IPS DF 4.7 (cell line): Measurements from ENCODE around the gene THEM4.

Source experiments
- DNase-seq: peaks from one replicate; pipeline ENCODE4 v3.0.0-alpha.2; 2013; ENCODE audit warnings: low spot score; ENCODE audit errors: extremely low read depth

Gene THEM4

DNA sequence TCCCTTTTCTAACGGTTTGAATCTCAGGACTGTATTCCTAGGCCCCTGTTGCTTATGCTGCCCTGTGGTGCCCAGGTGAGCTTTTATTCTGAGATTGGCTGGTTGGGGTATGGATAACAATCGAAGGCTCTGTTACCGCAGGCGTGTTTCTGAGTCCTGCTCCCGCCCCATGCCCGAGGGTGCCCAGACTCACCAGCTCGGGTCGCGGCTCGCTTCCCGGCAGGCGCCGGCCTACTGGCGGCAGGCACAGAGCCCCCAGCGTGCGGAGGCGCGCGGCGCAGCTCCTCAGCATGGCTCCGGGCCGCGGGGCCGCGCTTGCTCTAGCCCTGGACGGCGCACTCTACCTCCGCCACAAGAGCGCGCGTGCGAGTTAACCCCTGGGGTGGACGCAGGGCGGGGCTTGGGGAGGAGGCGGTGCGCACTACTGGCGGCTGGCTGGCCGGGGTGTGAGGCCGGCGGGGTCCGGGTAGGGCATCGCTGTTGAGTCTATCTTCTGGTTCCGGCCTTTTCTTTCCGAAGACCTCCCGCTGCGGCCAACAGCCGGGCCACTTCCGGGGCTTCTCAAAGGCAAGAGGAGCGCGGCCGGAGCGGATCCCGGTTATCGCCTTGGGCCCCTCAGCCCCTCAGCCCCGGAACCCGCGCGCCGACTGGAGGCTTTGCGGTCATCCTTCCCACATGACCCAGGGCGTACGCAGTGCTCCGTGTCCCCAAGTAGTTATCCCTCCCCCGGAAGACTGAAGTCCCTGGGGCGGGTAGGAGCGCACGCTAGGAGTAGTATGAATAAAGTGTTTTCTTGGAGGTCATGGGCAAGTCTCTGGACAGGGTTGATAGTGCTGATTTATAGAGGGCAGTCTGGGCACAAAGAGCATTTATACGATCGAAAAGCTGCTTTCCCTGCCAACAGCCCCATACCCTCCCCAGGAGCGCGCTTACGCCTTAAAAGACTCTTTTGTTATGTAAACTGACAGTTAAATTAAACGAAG, at the start of gene THEM4:
THEM4 (minus strand) TSS at position 345 of the 983 bp plus-strand sequence; CDS start at position 292, 53 bp downstream.
- DNase-seq, result no peak

DNA sequence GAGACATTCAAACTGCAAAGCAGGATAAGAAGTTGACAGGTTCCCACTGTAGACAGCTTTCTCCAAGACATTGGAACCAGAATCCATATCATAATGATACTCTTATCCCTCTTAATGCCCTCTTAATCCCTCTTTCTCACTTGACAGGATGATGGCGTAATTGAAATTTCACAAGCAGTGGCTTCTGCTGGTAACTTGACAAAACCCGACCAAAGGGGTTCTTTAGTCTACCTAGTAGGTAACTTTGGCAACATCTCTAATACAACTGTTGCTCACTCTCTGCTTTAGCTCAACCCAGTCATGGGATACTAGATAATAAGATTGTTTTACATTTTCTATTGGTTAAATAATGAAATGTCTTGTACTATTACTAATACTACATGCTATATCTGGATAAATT, 49.6 kb upstream of the THEM4 start:
- no peak for DNase-seq

DNA sequence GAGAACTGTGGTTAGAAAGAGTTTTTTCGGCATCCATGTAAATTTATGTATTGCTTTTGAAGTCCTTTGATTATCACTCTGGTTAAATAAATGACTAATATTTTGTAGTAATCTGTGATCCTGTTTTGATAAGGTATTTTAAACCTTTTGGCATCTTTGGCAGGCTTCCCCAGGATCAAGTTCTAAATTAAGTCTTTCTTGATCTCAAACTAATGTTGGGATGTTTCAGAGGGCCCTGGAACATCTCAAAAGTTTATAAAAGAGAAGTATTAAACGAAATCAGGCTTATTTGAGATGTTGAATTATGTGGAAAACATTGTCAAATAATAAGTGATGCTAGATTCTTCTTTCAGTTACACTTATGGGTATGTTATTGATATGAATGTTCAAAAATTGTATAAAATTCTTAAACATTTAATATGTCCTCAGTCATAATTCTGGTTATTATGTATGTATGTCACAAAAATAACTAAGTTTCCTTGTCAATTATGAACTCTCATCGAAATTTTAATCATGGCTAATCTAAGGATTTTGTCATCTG, 47.7 kb upstream of the THEM4 start:
- DNase-seq, result no peak

DNA sequence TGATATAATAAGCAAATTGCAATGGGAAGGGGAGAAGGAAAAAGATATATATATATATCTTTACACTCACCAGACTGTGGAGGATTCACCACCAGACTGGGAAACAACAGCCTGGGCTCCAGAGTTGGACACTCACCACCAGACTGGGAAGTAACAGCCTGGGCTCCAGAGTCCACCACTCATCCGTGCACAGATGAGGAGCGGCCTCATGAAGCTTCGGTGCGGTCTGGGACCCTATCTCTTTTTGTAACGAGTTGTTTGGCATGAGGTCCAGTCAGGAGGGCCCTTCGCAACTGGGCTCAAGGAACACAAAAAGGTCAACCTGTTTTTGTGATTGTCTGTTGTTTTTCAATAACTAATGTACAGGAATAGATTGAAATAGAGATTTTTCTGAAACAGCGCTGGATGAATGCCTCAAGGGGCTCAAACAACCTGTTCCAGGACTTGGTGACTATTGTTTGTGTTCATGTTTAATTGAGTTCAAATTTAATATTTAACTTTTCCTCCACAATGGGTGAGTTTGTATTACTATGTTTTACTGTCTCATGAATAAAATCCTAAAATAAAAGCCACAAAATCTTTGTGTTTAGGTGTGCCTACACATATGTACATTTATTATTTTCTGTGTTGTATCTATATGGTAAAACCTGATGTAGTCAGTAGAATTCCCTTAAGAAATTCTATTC, 44.2 kb upstream of the THEM4 start:
- no peak for DNase-seq

DNA sequence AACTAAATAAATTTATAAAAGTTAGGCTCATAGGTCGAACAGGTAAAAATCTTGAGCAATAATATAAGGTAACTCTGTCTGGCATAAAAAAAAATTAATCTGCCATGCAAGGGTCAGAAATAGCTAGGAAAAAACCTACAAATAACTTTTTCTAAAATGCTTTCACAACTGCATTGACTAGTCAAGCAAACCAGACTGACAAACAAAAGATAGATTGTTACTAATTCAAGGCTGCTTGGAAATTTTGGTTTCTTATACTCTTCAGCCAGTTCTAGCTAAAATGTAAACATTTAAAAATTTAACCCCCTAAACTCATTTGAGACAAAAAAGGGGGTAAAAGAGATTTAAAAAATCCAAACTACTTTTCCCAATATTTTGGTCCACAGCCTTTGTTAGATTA, 43.5 kb upstream of the THEM4 start:
- DNase-seq, result no peak

DNA sequence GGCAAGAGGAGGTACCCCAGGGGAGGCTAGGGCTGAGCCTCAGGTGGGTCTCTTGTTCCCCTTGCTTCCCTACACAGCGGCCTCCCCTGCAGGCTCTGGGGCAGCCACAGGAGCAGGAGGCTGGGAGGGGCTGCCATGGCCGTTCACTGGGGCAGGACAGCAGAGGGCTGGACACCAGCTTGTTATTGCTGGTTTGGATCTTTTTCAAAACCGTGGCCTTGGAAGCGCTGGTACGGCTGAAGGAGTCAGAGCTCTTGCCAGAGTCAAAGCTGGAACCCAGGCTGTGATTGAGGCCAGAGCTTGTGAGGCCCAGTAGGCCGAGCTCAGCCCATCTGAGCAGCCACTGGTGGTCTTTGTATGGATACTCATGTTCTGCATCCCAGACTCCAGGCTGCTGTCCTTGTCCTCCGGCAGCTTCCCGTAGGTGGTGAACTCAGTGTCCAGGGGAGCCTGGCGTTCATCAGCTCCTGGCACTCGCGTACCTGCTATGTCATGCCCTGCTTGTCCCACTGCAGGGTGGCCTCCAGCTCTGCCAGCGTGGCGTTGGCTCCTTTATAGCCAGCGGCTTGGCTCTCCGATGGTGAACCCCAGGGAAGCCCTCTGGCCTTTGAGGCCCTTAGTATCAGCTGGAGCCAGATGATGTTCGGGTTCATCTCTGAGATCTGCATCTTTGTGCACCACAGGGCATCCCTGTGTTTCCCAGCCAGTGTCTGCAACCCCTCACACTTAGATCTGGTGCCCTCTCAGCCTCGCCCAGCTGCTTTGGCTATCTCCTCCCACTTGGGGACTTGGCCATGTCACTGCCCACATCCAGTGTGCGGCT, 40.3 kb upstream of the THEM4 start:
- DNase-seq, result no peak

DNA sequence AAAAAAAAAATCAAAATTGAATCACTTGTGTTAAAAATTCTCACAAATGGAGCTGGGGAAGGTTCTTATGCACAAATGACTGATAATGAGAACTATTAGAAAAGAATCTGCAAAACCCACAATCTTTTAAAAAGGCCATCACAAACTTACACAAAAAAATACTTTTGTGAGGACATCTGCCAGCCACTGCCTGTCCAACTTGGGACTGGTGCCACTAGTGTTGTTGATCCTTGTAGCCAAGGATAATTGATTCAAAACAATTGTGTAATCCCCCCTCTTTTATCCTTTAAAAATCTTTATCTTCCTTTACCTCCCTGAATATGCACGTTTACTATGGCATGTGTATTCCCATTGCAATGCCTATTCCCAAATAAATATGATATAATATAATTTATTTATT, 39.2 kb upstream of the THEM4 start:
- DNase-seq, result no peak

DNA sequence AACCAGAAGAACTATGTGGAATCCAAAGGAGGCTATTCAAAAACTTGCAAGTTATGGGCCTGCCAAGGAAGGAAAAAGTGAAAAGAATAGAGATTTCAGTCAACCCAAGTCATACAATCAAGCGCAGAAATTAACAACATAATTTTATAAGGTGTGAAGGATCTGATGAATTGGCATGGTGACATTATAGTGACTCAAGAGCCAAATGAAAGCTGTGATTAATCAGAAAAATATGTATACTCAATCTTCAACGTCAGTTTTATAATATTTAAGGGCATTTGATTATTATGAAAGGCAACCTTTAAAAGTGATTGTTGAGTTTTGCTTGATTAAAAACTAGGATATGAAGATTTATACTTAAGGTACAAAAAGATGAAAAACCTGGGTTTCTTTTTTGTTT, 37.8 kb upstream of the THEM4 start:
- DNase-seq, result no peak

DNA sequence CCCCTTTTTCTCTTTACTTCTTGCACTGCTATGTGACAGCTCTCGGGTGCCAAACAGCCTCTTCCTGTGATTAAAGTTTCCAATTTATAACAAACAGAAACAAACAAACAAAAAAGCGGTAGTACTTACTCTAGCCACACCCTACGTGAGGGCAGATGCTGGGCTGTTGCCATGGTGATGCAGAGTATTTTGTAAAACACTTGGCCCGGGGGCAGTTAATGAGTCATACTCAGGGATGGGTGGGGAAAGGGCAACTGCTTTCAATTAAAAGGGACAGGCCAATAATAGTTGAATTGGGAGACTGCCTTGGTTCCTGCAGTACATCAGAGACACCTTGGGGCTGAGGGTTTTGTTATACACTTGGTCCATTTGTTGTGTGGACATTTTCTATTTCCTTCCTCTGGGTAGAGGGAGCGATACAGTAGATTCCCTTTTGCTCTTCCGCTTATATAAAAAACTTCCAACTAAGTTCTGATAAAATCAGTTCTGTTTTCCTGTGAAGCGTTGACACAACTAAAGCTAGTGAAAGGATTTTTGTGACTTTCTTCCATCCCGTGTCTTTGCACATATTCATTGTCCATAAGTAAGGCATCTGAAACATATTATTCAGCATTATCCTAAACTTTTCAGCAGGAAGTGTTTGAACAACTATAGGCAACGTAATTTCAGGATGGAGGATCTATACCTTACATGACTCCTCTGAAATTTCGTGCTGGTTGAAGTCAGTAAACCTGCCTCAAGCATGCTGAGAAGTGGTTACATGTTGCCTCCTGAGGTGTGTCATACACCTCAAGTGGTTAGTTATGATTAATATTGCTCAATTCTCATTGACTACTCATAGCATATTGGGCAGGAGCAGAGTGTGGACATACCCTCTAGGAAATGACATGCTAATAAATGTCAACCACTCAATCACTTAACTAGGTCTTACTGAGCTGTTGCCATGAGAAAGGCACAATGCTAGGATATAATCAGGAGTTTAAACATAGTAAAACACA, 36.7 kb upstream of the THEM4 start:
- DNase-seq, result peak; percentile 78

DNA sequence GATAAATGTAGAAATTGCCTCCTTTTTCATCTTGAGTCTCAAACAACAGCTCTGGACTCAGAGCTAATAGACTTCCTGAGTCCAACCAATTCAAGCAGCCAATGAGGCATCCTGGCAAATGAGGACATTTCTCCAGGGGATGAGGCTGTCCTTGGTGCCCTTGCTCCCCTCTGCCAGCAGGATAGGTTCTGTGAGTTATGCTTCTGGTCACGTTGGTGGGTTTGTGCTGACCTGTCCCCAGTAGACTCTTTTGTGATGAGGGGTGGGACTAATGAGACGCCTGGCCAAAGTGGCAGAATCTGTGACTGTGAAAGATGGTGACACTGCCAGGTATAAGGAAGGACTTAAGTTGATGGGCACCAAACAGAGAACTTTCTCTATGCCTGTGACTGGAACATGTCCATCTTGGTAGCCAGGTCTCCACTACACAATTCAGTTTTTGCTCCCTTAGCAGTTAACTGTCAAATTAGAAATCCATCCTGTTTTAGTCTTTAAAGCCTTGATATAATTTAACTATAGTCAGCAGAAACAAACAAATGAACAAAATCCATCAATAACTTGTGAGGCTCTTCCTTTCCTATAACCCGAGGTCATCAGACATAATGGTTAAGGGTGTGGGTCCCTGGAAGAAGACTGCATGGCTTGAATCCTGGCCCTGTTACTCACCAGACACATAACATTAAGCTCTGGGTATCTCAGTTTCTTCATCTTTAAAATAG, 35.7 kb upstream of the THEM4 start:
- no peak for DNase-seq

DNA sequence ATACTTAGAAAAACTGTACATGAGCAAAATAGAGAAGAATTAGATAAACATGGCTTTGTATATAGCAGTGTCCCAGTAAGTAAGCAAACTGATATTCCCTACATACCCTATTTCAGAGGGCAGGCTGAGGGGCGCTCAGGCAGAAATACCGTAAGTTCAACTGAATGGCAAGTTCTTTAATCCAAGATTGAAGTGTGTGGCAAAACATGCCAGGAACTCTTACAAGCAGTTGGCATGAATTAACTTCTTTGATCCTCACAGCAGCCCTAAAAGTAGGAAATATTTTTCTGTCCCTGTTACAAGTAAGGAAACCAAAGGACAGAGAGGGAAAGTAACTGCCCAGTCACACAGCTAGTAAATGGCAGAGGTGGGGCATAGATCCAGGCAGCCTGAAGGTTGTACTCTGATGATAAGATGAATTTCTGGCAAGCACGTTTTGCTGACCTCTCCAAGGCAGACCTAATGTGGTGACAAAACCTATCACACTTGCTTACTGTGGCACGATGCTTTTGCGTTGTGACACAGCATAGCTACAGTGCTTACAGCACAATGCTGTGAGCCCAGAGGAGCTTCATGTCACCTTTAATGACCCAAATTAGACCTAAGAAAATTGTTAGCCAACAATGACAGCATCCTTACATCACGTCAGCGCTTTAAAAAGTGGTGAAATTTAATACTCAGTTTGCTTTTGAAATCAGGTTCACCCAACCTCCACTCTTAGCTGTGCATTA, 35.0 kb upstream of the THEM4 start:
- no peak for DNase-seq

DNA sequence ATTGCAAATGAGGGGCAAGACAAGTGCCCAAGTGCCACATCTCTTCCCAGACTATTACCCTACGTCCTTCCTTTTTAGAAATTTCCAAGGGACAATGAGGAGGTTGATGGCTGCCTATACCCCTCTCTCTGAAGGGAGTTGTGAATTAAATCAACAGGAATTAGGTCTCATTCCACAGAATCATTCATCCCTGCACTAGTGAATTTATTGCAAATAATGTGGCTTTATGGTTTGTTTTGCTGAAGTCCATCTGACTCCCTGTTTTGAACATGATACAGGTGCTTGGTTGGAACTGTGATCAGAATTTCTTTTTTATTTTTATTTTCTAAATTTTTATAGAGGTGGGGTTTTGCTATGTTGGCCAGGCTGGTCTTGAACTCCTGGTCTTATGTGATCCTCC, 34.3 kb upstream of the THEM4 start:
- DNase-seq, result no peak

DNA sequence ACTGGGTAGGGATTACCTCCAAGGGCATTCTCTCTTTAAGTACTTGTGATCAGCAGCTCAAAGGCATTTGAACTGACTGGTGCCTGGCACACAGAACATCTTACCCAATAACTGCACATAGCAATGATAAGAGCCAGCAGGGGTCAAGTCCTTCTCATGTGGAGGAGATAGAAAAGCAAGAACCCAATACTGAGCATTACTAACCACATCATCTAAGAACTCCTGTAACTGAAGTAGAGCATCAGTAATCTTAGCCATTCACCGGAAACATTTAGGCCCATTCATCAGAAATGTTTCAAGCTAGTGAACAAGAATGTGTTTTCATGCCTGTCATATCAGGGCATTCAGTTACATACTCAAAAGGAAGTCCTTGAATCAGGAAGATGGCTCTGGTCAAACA, 33.6 kb upstream of the THEM4 start:
- no peak for DNase-seq

DNA sequence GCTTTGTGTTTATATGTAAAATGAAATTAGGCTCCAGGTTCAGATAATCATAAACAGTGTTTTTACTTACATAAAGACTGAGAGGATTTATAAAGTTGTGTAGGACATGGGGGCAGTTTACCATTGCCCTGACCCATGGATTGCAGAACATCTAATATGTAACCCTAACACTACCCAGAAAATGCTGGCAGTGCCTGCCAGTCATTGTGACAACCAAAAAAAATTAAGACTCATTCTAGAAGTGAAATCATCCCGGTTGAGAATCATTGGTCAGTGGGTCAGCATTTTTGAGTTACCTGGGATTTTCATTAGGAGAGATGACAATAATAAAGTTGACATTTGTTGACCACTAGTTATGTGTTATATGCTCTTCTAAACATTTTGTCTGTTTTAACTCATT, 31.2 kb upstream of the THEM4 start:
- DNase-seq, result no peak

DNA sequence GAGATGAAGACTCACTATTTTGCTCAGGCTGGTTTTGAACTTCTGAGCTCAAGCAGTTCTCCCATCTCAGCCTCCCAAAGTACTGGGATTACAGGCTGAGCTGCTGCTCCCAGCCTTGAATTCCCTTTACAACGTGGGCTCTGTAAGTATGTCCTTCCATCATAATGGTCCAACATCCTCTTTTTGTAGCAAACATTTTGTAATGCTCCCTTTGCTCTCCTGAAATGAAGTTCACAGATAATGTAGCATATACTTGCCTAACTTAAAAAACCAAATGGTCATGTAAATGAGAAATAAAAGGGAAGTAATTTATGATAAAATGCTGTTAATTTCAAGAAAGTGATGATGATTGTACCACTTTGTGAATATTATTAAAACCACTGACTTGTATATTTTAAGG, 30.5 kb upstream of the THEM4 start:
- no peak for DNase-seq

DNA sequence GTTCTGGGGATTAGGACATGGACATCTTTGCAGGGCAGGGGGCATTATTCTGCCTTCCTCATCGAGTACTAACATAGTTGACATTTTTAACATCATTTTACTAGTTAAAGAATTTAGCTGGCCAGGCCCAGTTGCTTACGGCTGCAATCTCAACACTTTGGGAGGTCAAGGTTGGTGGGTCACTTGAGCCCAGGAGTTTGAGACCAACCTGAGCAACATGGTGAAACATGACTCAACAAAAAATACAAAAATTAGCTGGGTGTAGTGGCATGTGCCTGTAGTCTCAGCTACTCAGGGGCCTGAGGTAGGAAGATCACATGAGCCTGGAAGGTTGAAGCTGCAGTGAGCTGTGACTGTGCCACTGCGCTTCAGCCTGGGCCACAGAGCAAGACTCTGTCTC, 29.8 kb upstream of the THEM4 start:
- no peak for DNase-seq

DNA sequence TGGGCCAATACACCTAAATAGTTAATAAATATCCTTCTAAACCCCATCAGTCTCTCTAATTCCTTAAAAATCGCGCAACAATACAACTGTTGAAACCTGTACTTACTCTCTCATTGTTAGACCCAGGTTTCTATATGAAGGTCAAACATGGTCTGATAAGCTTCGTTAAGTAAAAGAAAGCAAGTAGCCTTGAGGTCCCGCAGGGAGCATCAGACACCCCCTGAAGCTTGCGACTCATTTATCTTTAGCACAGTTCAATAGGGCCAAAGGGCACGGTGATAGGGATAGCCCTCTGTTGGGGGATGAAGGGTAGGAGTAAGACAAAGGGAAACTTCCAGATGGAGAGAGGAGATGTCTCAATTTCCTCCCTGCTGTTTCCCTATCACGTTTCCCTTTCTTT, 27.3 kb upstream of the THEM4 start:
- peak; percentile 16 for DNase-seq

DNA sequence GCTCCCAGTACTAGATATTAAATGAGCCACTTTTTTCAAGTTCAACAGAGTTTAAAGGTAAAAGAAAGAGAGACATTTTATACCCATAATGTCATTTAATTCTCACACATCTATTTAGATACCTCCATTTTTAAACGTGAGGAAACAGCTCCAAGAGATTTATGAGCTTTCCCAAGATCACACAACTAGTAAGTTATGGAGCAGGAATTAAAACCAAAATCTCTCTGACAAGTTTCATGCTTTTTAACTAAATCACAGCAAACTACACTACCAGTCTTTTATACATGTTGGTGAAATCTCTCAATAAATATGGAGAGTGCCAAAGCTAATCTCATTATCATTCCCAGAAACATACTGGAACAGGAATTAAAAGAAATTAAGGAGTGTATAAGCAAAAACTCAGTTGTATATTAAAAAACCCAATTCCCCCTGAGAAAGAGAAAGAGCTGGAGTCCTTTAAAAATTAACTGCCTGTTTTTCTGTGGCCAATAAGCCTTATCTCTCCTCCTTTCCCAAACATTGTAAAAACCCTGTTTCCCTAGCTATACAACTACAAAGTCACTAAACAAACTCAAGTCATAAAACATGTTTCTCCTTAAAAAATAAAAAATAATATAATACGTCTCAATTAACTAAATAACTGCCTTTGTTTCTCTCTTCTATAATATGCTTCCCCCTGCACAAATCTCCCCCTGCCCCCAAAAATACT, 26.7 kb upstream of the THEM4 start:
- DNase-seq, result no peak
